Inferior parietal cortex (tissue), 1 donor: ENCODE measurements around the gene HASPIN.

Experiments used
- DNase-seq: peaks from one replicate; pipeline ENCODE4 v3.0.0-alpha.2; 2016; ENCODE audit errors: extremely low spot score

The HASPIN gene

GRCh38 chr17:3735515-3735914, 11.8 kb downstream of the HASPIN start:
- no peak for DNase-seq

- DNase-seq: peak; percentile 32
Observed at GRCh38 chr17:3738562-3739295, 15.0 kb downstream of the HASPIN start.

GRCh38 chr17:3739422-3740124, 15.9 kb downstream of the HASPIN start:
- no peak for DNase-seq

GRCh38 chr17:3740611-3741073, 16.9 kb downstream of the HASPIN start:
- DNase-seq: no peak

- DNase-seq: no peak
Observed at GRCh38 chr17:3744014-3744413, 20.3 kb downstream of the HASPIN start.

- DNase-seq: no peak
Observed at GRCh38 chr17:3745071-3745470, 21.4 kb downstream of the HASPIN start.

GRCh38 chr17:3747805-3748204, 24.1 kb downstream of the HASPIN start:
- no peak for DNase-seq

GRCh38 chr17:3748576-3748975, 24.9 kb downstream of the HASPIN start:
- DNase-seq: no peak

- DNase-seq: no peak
Observed at GRCh38 chr17:3750296-3750695, 26.6 kb downstream of the HASPIN start.

- DNase-seq: no peak
Observed at GRCh38 chr17:3750926-3751325, 27.2 kb downstream of the HASPIN start.

- DNase-seq: no peak
Observed at GRCh38 chr17:3751836-3752235, 28.1 kb downstream of the HASPIN start.

GRCh38 chr17:3753624-3754023, 29.9 kb downstream of the HASPIN start:
- no peak for DNase-seq

GRCh38 chr17:3754066-3754457, 30.4 kb downstream of the HASPIN start:
- no peak for DNase-seq

GRCh38 chr17:3754458-3755334, 31.0 kb downstream of the HASPIN start:
- DNase-seq: no peak

GRCh38 chr17:3755335-3756030, 31.8 kb downstream of the HASPIN start:
- DNase-seq: no peak

GRCh38 chr17:3759597-3760216, 36.0 kb downstream of the HASPIN start:
- no peak for DNase-seq

GRCh38 chr17:3761036-3761917, 37.6 kb downstream of the HASPIN start:
- DNase-seq: no peak

GRCh38 chr17:3761918-3762380, 38.2 kb downstream of the HASPIN start:
- DNase-seq: no peak

GRCh38 chr17:3762922-3763776, 39.4 kb downstream of the HASPIN start:
- no peak for DNase-seq
